BJ (cell line): Measurements from ENCODE around the gene ZDHHC14. TPM values are rescaled to one million over a fixed set of nuclear protein-coding genes. Genes with fewer than 3 reads are reported as not detected.

ENCODE experiments used
- CTCF ChIA-PET: fragments of 350-600 bp; formaldehyde crosslinking; extraction: SDS; loops from one replicate; lab custom pipeline; 2021; ENCODE audit warnings: antibody characterized with exemption, inconsistent platforms; lab: Yijun Ruan, JAX
- POLR2A ChIA-PET: fragments of 300-600 bp; sonication (Branson Sonifier 250); formaldehyde crosslinking; extraction: SDS; loops from one replicate; lab custom pipeline; 2021; ENCODE audit warnings: antibody characterized with exemption; lab: Charles Lee
- DNase-seq: peaks from one replicate; pipeline ENCODE4 v3.0.0-alpha.2; 2011; ENCODE audit warnings: low read depth
- H3K27me3 ChIP-seq: 2 replicates; pipeline ENCODE4 v1.6.0; 2011; ENCODE audit warnings: low read length; ENCODE audit not compliant: control insufficient read depth, insufficient read depth
- H3K36me3 ChIP-seq: 2 replicates; pipeline ENCODE4 v1.5.1; 2011; ENCODE audit warnings: low read length; ENCODE audit not compliant: control insufficient read depth, insufficient read depth
- H3K4me3 ChIP-seq: 2 replicates; pipeline ENCODE4 v1.5.1; 2011; ENCODE audit warnings: low read depth, mild to moderate bottlenecking, control low read depth, low read length
- polyA plus RNA-seq: library from polyadenylated mRNA; depleted of rRNA; stranded (reverse); fragments of >200 nt; gene quantifications from 2 replicates; pipeline ENCODE4 v1.2.3, GENCODE V29; 2011
- TF ChIP-seq, protein P1 (sequence below): IDR thresholded peaks from 2 replicates; pipeline ENCODE4 v1.5.1; 2011; ENCODE audit warnings: low read depth, mild to moderate bottlenecking, control low read depth, inconsistent platforms, low read length, moderate library complexity; ENCODE audit not compliant: insufficient read depth

The ZDHHC14 gene
- polyA plus RNA-seq, 1 experiment = 3.6 TPM

DNA sequence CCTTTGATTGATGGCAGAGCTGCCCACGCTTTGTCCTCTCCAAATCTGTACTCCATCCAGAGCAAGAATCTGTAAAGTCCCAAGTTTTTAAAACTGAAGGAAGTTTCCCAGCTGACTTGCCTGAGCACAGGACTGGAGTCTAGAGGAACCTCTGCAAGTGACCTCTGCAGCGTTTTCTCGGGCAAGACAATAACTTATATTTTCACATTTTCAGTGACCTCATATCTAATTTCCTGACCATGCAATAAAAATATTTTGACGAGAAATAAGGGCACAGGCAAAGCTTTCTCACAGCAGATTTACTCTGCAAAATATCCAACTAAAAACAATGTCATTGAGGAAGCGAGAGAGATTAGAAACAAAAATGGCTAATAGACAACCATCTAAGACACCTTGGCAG, 256.5 kb downstream of the ZDHHC14 start:
- ChIA-PET POLR2A (no interaction called here), CTCF (interaction anchor here (0.7 kb wide), 2 partner anchors 14 to 124 kb away, joined by 3 read pairs; no protein-coding TSS in a partner anchor)
- H3K36me3 ChIP-seq = no peaks in the 10 kb centered on the region
- no peak overlapping the region for H3K4me3 ChIP-seq
- DNase-seq = no peak
- TF ChIP-seq, protein P1, sequence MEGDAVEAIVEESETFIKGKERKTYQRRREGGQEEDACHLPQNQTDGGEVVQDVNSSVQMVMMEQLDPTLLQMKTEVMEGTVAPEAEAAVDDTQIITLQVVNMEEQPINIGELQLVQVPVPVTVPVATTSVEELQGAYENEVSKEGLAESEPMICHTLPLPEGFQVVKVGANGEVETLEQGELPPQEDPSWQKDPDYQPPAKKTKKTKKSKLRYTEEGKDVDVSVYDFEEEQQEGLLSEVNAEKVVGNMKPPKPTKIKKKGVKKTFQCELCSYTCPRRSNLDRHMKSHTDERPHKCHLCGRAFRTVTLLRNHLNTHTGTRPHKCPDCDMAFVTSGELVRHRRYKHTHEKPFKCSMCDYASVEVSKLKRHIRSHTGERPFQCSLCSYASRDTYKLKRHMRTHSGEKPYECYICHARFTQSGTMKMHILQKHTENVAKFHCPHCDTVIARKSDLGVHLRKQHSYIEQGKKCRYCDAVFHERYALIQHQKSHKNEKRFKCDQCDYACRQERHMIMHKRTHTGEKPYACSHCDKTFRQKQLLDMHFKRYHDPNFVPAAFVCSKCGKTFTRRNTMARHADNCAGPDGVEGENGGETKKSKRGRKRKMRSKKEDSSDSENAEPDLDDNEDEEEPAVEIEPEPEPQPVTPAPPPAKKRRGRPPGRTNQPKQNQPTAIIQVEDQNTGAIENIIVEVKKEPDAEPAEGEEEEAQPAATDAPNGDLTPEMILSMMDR = no peak
- H3K27me3 ChIP-seq = no peaks in the 10 kb centered on the region

DNA sequence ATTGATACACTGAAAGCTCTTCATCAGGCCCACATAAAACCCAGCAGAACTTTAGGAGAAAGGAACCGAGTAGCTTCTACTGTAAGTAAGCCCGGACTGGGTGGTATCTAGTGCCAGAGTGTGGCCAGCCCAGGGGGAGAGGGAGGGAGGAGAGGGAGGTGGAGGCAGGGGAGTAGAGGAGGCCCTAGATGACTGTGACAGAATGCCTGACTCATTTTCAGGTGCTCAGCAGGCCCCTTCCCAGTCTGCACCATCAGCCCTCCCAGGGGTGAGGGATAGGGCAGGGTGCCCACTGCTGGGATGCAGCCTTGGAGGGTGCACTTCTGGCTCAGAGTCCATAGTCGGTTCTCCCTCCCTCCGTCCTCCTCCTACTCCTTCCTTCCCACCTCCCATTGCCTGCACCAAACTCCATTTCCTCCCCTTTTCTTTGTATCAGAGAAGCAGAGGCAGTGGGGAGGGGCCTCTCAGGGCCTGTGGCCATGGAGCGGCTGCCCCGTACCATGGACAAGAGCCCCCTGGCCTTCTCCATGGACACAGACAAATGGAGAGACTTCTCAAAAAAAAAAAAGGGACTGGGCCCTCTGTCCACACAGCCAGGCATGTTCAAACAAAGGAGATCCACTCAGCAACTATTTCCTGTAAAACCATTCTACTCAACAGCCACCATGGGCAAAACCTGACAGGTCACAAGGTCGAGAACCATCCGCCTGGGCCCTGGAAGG, 257.1 kb downstream of the ZDHHC14 start:
- TF ChIP-seq, protein P1 = no peak
- Histone ChIP-seq H3K36me3 (no peaks in the 10 kb centered on the region), H3K27me3 (no peaks in the 10 kb centered on the region), H3K4me3 (no peak overlapping the region)
- DNase-seq = no peak
- ChIA-PET POLR2A (no interaction called here), CTCF (interaction anchor here (0.7 kb wide), 1 partner anchor 14 kb away, joined by 3 read pairs; no protein-coding TSS in a partner anchor)

DNA sequence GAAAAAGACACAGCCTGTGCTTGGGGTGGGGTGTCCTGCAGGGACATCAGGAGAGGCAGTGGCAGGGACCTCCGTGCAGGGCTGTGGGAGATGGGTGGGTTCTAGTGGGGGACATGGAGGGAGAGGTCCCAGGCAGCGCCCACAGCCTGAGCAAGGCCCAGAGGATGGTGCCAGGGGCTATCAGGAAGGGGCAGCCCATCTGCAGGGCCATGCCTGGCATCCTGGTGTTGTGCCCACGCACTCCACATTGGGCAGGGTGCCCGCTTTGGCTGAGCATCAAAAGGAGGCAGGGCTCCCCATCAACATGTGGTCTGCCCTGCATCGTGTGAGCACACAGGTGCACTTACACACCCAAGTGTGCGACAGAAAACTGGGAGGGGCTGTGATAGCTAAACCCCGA, 257.8 kb downstream of the ZDHHC14 start:
- H3K4me3 ChIP-seq = no peak overlapping the region
- ChIA-PET CTCF (no interaction called here), POLR2A (no interaction called here)
- DNase-seq = no peak
- H3K27me3 ChIP-seq = no peaks in the 10 kb centered on the region
- TF ChIP-seq, protein P1 = no peak
- H3K36me3 ChIP-seq = no peaks in the 10 kb centered on the region

DNA sequence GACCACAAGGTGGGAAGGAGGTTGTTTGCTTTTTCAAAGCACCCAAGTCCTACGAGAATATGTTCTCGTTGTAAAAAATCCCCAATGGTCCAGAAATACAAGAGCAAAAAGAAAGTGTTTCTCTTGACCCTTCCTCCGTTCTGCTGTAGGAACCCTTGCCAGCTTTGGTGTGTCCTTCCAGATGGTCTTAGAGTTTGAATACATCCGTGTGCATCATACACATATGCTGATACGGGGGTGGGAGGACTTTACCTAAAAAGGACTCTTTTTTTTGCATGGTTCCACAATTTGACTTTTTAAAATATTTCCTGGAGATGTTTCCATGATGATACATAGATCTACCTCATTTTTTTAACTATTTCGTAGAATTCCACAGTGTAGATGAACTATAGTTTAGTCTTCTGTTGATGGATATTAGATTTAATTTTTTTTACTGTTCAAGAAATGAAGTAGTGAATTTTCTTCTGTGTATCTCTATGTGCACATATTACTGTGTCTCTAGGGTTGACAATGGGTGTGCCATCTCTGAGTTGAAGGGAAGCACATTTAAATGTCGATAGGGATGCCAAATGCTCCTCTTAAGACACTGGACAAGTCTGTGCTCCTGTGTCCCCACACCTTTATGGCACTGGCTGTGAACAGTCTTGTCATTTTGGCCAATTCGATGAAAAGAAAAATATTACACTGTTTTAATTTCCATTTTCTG, 259.9 kb downstream of the ZDHHC14 start:
- CTCF ChIA-PET = interaction anchor here (3.2 kb wide), 1 partner anchor 232 kb away, joined by 12 read pairs; no protein-coding TSS in a partner anchor
- TF ChIP-seq, protein P1 = no peak
- POLR2A ChIA-PET = no interaction called here
- DNase-seq = no peak
- Histone ChIP-seq H3K36me3 (no peaks in the 10 kb centered on the region), H3K27me3 (no peaks in the 10 kb centered on the region), H3K4me3 (no peak overlapping the region)

DNA sequence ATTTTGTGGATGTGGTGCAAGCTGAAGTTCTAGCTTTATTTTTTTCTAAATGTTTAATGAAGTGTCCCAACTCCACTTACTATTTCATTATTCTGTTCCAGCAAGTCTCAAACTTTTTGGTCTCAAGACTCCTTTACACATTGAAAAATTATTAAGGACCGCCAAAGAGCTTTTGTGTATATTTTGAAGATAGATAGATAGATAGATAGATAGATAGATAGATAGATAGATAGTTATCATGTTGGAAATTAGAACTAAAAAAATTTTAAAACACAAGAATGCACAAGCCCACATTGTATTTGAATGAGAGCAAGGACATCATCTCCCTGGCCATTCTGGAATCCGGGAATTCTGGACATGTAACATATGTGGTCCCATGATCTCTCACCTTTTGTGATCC, 260.8 kb downstream of the ZDHHC14 start:
- no peak for DNase-seq
- TF ChIP-seq, protein P1 = no peak
- Histone ChIP-seq H3K36me3 (no peaks in the 10 kb centered on the region), H3K4me3 (no peak overlapping the region), H3K27me3 (no peaks in the 10 kb centered on the region)
- CTCF ChIA-PET = interaction anchor here (3.2 kb wide), 1 partner anchor 231 kb away, joined by 12 read pairs; no protein-coding TSS in a partner anchor
- POLR2A ChIA-PET = no interaction called here
